HG03432 (cell line): Measurements from ENCODE around the gene BRD1.
A peak's percentile ranks its signal among the peaks of the same experiment; 100 is the strongest.

Experiments used
- ATAC-seq: cut with Tn5 transposase; IDR thresholded peaks from one replicate; pipeline ENCODE4 v1.9.1; 2021; ENCODE audit warnings: mild to moderate bottlenecking, moderate library complexity; ENCODE audit not compliant: unreplicated experiment

Gene BRD1

GRCh38 chr22:49734882-49735281 lies 92.8 kb downstream of the BRD1 start:
- ATAC-seq, result no peak

- no peak for ATAC-seq
These were observed 93.3 kb downstream of the BRD1 start for GRCh38 chr22:49734390-49734789.

- no peak for ATAC-seq
These were observed 94.0 kb downstream of the BRD1 start for GRCh38 chr22:49733631-49734030.

- no peak for ATAC-seq
These were observed 97.0 kb downstream of the BRD1 start for GRCh38 chr22:49730656-49731055.

GRCh38 chr22:49728570-49729271 lies 99.0 kb downstream of the BRD1 start:
- no peak for ATAC-seq

GRCh38 chr22:49727881-49728569 lies 99.6 kb downstream of the BRD1 start:
- no peak for ATAC-seq

- no peak for ATAC-seq
These were observed 100.3 kb downstream of the BRD1 start for GRCh38 chr22:49727191-49727880.

- no peak for ATAC-seq
These were observed 101.0 kb downstream of the BRD1 start for GRCh38 chr22:49726701-49727101.

- ATAC-seq, result no peak
These were observed 101.5 kb downstream of the BRD1 start for GRCh38 chr22:49726022-49726681.

GRCh38 chr22:49725516-49725915 lies 102.2 kb downstream of the BRD1 start:
- ATAC-seq, result no peak

- peak; percentile 53 for ATAC-seq
These were observed 102.7 kb downstream of the BRD1 start for GRCh38 chr22:49724893-49725489.

GRCh38 chr22:49724030-49724892 lies 103.4 kb downstream of the BRD1 start:
- ATAC-seq, result no peak

GRCh38 chr22:49723478-49724029 lies 104.1 kb downstream of the BRD1 start:
- no peak for ATAC-seq
